Measurements from ENCODE around the gene IL10RA. TPM values are rescaled to one million over a fixed set of nuclear protein-coding genes. Genes with fewer than 3 reads are reported as not detected.

The IL10RA gene
- total RNA-seq, 1 experiment from 2014 or later: 1.7 TPM

GRCh38 chr11:118006153-118006534, 19.9 kb downstream of the IL10RA start:
- H3K9me2 ChIP-seq (ENCODE audit: insufficient read depth): no peaks in the 10 kb centered on the region
- H3K27ac ChIP-seq (ENCODE audit: low read depth, low read length): no peak overlapping the region
- TF ChIP-seq RAD21 (IDR thresholded peaks at IDR 0.05; ENCODE audit: low read depth) (no peak), CTCF (IDR thresholded peaks at IDR 0.05 in 2 of 3, conservative IDR thresholded peaks at IDR 0.05 in 1 of 3; ENCODE audit: borderline replicate concordance in 1 of 3, insufficient read depth in 1 of 3, low read depth in 2 of 3, low read length in 2 of 3) (no peak), EGR1 (IDR thresholded peaks at IDR 0.05; ENCODE audit: low read depth) (no peak), FOSL1 (IDR thresholded peaks at IDR 0.05; ENCODE audit: low read depth) (no peak), ZBTB33 (IDR thresholded peaks at IDR 0.05; ENCODE audit: extremely low read depth, insufficient replicate concordance, low read length) (no peak), SP1 (IDR thresholded peaks at IDR 0.05; ENCODE audit: low read depth) (no peak), SRF (IDR thresholded peaks at IDR 0.05; ENCODE audit: low read depth) (no peak), ATF3 (IDR thresholded peaks at IDR 0.05) (no peak)
- H3K9ac ChIP-seq (ENCODE audit: low read length): no peak overlapping the region
- ChIA-PET RAD21 (ENCODE audit: low non-redundant PET in 1 of 2, low total read pairs in 2 of 2, uncharacterized antibody in 2 of 2, unreplicated experiment in 2 of 2) (no interaction called here), POLR2A (no interaction called here), CTCF (no interaction called here)
- no peak overlapping the region for H3K4me2 ChIP-seq (ENCODE audit: low read length)
- H3K27me3 ChIP-seq (ENCODE audit: insufficient read depth, low read length): no peaks in the 10 kb centered on the region
- no peak overlapping the region for H3K4me3 ChIP-seq (replicated peaks in 1 of 2; ENCODE audit: low read depth in 1 of 2, low read length in 2 of 2)
- BruUV-seq (replicated peaks): no TSS peak
- no peaks in the 10 kb centered on the region for H4K20me1 ChIP-seq (ENCODE audit: insufficient read depth)
- DNase-seq (ENCODE audit: low read depth, low spot score): no peak
- intact Hi-C loops (cut with micrococcal nuclease): no loop called here
- H3K9me3 ChIP-seq (ENCODE audit: control insufficient read depth in 1 of 2, insufficient read depth in 1 of 2, low read depth in 1 of 2, low read length in 2 of 2): no peaks in the 10 kb centered on the region
- no peaks in the 10 kb centered on the region for H3K4me1 ChIP-seq (ENCODE audit: control insufficient read depth in 1 of 2, insufficient read depth in 2 of 2, low read length in 2 of 2)
- no peaks in the 10 kb centered on the region for H3K36me3 ChIP-seq (ENCODE audit: control insufficient read depth in 1 of 2, insufficient read depth in 2 of 2, low read length in 2 of 2)
- no peaks in the 10 kb centered on the region for H3K79me2 ChIP-seq (ENCODE audit: insufficient read depth, low read length)
- H2AFZ ChIP-seq (ENCODE audit: low read depth, low read length, poor library complexity, severe bottlenecking): no peak overlapping the region
- ATAC-seq: no peak

All from HCT116 (cell line).